Measurements from ENCODE around the gene BATF. TPM values are rescaled to one million over a fixed set of nuclear protein-coding genes. Genes with fewer than 3 reads are reported as not detected.

Gene BATF
- total RNA-seq, 1 donor from 2014 or later, result not detected

DNA sequence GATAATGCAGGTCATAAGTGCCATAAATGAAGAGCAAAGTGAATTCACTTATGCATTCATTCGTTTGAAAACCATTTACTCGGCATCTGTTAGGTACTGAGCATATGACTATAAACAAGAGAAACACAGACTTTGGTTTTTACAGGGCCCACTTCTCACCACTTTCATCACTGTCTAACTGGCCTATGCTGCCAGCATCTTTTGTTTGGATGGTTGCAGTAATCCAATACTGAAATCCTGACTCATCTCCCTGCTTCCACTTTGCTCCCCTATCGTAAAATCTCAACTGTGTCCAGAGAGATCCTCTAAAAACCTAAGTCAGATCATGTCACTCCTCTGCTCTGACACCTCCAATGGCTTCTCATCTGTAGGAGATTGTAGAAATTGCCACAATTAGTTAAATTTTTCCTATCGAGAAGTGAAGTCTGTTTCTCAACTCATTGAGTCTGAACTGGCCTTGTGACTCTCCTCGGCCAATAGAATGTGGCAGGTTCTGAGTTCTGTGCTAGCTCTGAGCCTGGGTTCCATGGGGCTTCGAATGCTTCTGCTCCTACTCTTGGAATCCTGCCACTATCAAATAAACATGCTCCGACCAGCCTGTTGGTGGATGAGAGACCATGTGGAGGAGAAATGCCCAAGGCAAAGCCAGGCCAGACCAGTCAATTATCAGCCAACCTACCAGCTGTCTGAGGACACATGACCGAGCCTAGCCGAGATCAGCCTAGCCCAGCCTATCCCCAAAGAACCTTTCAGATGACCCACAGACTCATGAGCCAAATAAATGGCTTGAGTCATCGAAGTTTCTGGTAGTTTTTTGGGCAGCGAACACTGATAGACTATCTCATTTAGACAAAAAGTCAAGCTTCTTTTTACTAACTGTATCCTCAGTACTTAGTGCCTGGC, 2.2 kb upstream of the BATF start:
- DNase-seq (ENCODE audit: low read depth, low spot score), result no peak
- H3K27ac Mint-ChIP-seq (ENCODE audit: unreplicated experiment), result no peak overlapping the region
- peaks cover 21% of the 10 kb centered on the region for H3K27me3 Mint-ChIP-seq (ENCODE audit: low read depth)
- TF ChIP-seq, protein P1, sequence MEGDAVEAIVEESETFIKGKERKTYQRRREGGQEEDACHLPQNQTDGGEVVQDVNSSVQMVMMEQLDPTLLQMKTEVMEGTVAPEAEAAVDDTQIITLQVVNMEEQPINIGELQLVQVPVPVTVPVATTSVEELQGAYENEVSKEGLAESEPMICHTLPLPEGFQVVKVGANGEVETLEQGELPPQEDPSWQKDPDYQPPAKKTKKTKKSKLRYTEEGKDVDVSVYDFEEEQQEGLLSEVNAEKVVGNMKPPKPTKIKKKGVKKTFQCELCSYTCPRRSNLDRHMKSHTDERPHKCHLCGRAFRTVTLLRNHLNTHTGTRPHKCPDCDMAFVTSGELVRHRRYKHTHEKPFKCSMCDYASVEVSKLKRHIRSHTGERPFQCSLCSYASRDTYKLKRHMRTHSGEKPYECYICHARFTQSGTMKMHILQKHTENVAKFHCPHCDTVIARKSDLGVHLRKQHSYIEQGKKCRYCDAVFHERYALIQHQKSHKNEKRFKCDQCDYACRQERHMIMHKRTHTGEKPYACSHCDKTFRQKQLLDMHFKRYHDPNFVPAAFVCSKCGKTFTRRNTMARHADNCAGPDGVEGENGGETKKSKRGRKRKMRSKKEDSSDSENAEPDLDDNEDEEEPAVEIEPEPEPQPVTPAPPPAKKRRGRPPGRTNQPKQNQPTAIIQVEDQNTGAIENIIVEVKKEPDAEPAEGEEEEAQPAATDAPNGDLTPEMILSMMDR (conservative IDR thresholded peaks at IDR 0.05), result no peak
- no peaks in the 10 kb centered on the region for H3K4me1 Mint-ChIP-seq
- no peak overlapping the region for H3K4me3 Mint-ChIP-seq
- no peaks in the 10 kb centered on the region for H3K9me3 Mint-ChIP-seq
- H3K36me3 Mint-ChIP-seq (ENCODE audit: low read depth), result no peaks in the 10 kb centered on the region

DNA sequence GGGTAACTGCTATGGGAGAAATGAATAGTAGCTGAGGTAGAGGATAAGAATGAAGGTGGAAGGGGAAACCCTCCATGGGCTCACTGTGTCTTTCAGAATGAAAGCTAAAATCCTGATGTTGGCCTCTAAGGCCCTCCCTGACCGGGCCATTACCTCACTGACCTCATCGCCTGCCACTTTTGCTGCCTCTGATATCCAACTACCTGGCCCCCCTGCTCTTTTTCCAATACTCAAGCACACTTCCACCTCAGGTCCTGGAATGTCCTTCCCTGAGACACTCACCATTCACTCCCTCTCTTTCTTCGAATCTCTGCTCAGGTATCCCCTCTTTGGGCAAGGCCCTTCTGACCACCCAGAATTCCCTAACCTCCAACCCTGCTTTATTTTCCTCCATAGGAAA, 1.4 kb upstream of the BATF start:
- Mint-ChIP-seq H3K4me1 (no peaks in the 10 kb centered on the region), H3K27ac (ENCODE audit: unreplicated experiment) (no peak overlapping the region), H3K27me3 (ENCODE audit: low read depth) (peaks cover 16% of the 10 kb centered on the region), H3K36me3 (ENCODE audit: low read depth) (no peaks in the 10 kb centered on the region), H3K9me3 (no peaks in the 10 kb centered on the region), H3K4me3 (no peak overlapping the region)
- TF ChIP-seq, protein P1 (conservative IDR thresholded peaks at IDR 0.05), result no peak
- no peak for DNase-seq (ENCODE audit: low read depth, low spot score)

DNA sequence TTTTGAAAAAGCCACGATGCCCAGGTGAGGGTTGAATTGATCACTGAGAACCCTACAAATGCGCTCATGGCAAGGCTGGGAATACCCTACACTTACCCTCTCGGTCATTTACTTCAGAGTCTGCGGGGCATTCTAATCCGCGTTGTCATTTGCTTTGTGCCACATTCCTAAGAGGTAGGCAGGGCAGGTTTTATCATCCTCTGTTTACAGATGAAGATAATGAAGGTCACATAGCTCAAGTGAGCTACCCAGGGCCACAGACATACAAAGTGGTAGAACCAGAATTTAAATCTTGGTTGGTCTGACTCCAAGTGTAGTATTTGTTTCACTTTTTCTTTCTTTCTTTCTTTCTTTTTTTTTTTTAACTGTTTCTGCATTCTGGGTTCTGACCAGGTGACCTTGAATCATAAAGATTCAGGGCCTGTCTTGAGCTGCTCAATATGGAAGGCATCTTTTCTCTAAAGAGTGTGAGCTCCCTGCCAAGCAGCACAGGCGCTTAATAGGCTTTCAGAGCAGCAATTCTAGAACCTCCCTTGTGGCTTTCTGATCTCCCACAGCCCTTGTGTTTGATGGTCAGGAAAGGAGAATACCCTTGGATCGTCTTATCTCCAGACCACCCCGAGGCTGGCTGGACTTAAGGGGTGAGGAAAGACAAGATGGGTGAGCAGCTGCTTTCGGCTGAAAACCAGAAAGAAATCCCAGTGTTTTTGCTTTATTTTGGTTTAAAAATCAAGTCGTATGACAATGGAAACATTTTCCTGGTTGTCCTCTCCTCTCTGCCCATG, 662 bp upstream of the BATF start:
- Mint-ChIP-seq H3K9me3 (no peaks in the 10 kb centered on the region), H3K4me1 (no peaks in the 10 kb centered on the region), H3K4me3 (no peak overlapping the region), H3K27ac (ENCODE audit: unreplicated experiment) (no peak overlapping the region), H3K36me3 (ENCODE audit: low read depth) (no peaks in the 10 kb centered on the region), H3K27me3 (ENCODE audit: low read depth) (peaks cover 10% of the 10 kb centered on the region)
- no peak for DNase-seq (ENCODE audit: low read depth, low spot score)
- TF ChIP-seq, protein P1 (conservative IDR thresholded peaks at IDR 0.05), result no peak

DNA sequence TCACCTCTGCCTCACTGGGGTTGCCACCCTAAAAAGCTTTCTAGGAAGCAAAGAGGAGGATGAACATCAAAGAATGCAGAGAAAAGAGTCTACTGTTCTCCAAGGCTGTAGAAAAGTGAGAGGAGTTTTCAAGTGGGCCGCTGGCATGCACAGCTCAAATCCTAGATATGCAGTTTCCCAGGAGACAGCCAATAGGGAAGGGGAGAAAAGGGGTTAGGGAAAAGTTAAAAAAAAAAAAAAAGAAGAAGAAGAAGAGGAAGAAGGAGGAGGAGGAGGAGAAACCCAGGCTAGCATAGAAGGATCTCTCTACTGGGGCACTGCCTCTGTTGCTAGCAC, 682 bp downstream of the BATF start:
- no peak overlapping the region for H3K4me3 Mint-ChIP-seq
- no peaks in the 10 kb centered on the region for H3K4me1 Mint-ChIP-seq
- no peaks in the 10 kb centered on the region for H3K9me3 Mint-ChIP-seq
- peaks cover 3% of the 10 kb centered on the region for H3K27me3 Mint-ChIP-seq (ENCODE audit: low read depth)
- no peak for DNase-seq (ENCODE audit: low read depth, low spot score)
- no peaks in the 10 kb centered on the region for H3K36me3 Mint-ChIP-seq (ENCODE audit: low read depth)
- no peak overlapping the region for H3K27ac Mint-ChIP-seq (ENCODE audit: unreplicated experiment)
- TF ChIP-seq, protein P1 (conservative IDR thresholded peaks at IDR 0.05), result no peak

DNA sequence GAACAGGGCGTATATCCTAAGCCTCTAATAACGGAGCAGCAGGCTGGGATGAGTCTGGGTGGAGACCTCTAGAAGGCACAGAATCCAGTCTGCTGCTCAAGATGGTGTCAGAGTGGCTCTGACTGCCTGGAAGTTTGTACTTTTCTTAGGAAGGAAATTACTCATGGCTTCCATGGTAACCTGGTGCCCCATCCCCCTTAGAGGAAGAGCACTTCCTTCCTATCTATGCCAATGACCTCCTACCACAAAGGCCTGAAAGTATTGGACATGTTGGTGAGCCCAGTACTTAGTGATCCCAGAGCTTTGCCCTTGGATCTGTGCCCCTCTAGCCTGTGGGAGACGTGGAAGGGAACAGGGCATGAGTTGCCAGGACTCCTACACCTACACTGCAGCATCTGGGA, 1.5 kb downstream of the BATF start:
- H3K27me3 Mint-ChIP-seq (ENCODE audit: low read depth), result peaks cover 3% of the 10 kb centered on the region
- H3K9me3 Mint-ChIP-seq, result no peaks in the 10 kb centered on the region
- H3K4me1 Mint-ChIP-seq, result no peaks in the 10 kb centered on the region
- H3K4me3 Mint-ChIP-seq, result no peak overlapping the region
- H3K27ac Mint-ChIP-seq (ENCODE audit: unreplicated experiment), result no peak overlapping the region
- TF ChIP-seq, protein P1 (conservative IDR thresholded peaks at IDR 0.05), result no peak
- H3K36me3 Mint-ChIP-seq (ENCODE audit: low read depth), result no peaks in the 10 kb centered on the region
- DNase-seq (ENCODE audit: low read depth, low spot score), result no peak
